ENCODE results near the gene FLT4. TPM values are rescaled to one million over a fixed set of nuclear protein-coding genes. Genes with fewer than 3 reads are reported as not detected.
A peak's percentile ranks its signal among the peaks of the same experiment; 100 is the strongest.

The FLT4 gene
- total and polyA plus RNA-seq, 2 donors (not counting 1 experiment from before 2014, with no cell fraction given), result 0.01 TPM; not detected in 1

- Histone ChIP-seq H3K4me3 (ENCODE audit: control extremely low read depth in 1 of 5, extremely low read depth in 1 of 5, insufficient read depth in 1 of 5, low read depth in 2 of 5, low read length in 4 of 5) (no peak overlapping the region), H3K36me3 (replicated peaks in 1 of 2; ENCODE audit: control extremely low read depth in 1 of 2, control insufficient read depth in 1 of 2, extremely low read depth in 1 of 2, insufficient read depth in 2 of 2, low read length in 1 of 2) (no peaks in the 10 kb centered on the region), H3K27ac (ENCODE audit: low read length in 2 of 2) (no peak overlapping the region), H3K27me3 (replicated peaks in 1 of 4; ENCODE audit: control extremely low read depth in 1 of 4, control insufficient read depth in 3 of 4, insufficient read depth in 4 of 4, low read length in 3 of 4) (peaks cover 0 to 16% (median 8%) of the 10 kb centered on the region in 4 experiments), H3K79me2 (ENCODE audit: control insufficient read depth, insufficient read depth, low read length) (no peaks in the 10 kb centered on the region), H3K9me3 (ENCODE audit: control extremely low read depth in 1 of 3, control insufficient read depth in 2 of 3, insufficient read depth in 1 of 3, low read length in 2 of 3) (no peaks in the 10 kb centered on the region), H2AFZ (ENCODE audit: insufficient read depth, low read depth, low read length, poor library complexity, severe bottlenecking) (no peak overlapping the region), H3K4me2 (replicated peaks; ENCODE audit: low read depth, low read length, poor library complexity, severe bottlenecking) (no peak overlapping the region), H3K9ac (ENCODE audit: low read length) (no peak overlapping the region), H4K20me1 (ENCODE audit: control insufficient read depth, insufficient read depth, low read length, poor library complexity, severe bottlenecking) (no peaks in the 10 kb centered on the region), H3K4me1 (ENCODE audit: control insufficient read depth in 2 of 2, insufficient read depth in 2 of 2, low read length in 2 of 2) (peaks cover 6 to 8% of the 10 kb centered on the region in 2 donors)
- Mint-ChIP-seq H3K9me3 (ENCODE audit: insufficient read depth) (no peaks in the 10 kb centered on the region), H3K27me3 (peaks cover 66% of the 10 kb centered on the region), H3K27ac (no peak overlapping the region), H3K4me3 (no peak overlapping the region), H3K4me1 (peaks cover 14% of the 10 kb centered on the region)
- no peak for TF ChIP-seq EZH2 (IDR thresholded peaks at IDR 0.05; ENCODE audit: borderline replicate concordance, insufficient read depth, low read depth, low read length, poor library complexity, severe bottlenecking)
- TF ChIP-seq CTCF (IDR thresholded peaks at IDR 0.05), result no peak
- 100% methylated on average over 3 of the region's 11 CpGs for WGBS (ENCODE audit: insufficient coverage)
- ATAC-seq (ENCODE audit: low read depth) (no peak), DNase-seq (no peak)
- intact Hi-C loops (cut with micrococcal nuclease), result no loop called here
- CTCF ChIA-PET, result no interaction called here
- POLR2A ChIA-PET, result no interaction called here
These were observed 2.9 kb upstream of the FLT4 start for GRCh38 chr5:180652346-180652745.

- Histone ChIP-seq H4K20me1 (ENCODE audit: control insufficient read depth, insufficient read depth, low read length, poor library complexity, severe bottlenecking) (no peaks in the 10 kb centered on the region), H2AFZ (ENCODE audit: insufficient read depth, low read depth, low read length, poor library complexity, severe bottlenecking) (no peak overlapping the region), H3K36me3 (replicated peaks in 1 of 2; ENCODE audit: control extremely low read depth in 1 of 2, control insufficient read depth in 1 of 2, extremely low read depth in 1 of 2, insufficient read depth in 2 of 2, low read length in 1 of 2) (no peaks in the 10 kb centered on the region), H3K27me3 (replicated peaks in 1 of 4; ENCODE audit: control extremely low read depth in 1 of 4, control insufficient read depth in 3 of 4, insufficient read depth in 4 of 4, low read length in 3 of 4) (peaks cover 0 to 16% (median 10%) of the 10 kb centered on the region in 4 experiments), H3K4me3 (ENCODE audit: control extremely low read depth in 1 of 5, extremely low read depth in 1 of 5, insufficient read depth in 1 of 5, low read depth in 2 of 5, low read length in 4 of 5) (no peak overlapping the region), H3K79me2 (ENCODE audit: control insufficient read depth, insufficient read depth, low read length) (no peaks in the 10 kb centered on the region), H3K9ac (ENCODE audit: low read length) (no peak overlapping the region), H3K9me3 (ENCODE audit: control extremely low read depth in 1 of 3, control insufficient read depth in 2 of 3, insufficient read depth in 1 of 3, low read length in 2 of 3) (no peaks in the 10 kb centered on the region), H3K4me1 (ENCODE audit: control insufficient read depth in 2 of 2, insufficient read depth in 2 of 2, low read length in 2 of 2) (peaks cover 6 to 8% of the 10 kb centered on the region in 2 donors), H3K4me2 (replicated peaks; ENCODE audit: low read depth, low read length, poor library complexity, severe bottlenecking) (peak overlapping the region; percentile 66), H3K27ac (ENCODE audit: low read length in 2 of 2) (no peak overlapping the region)
- Mint-ChIP-seq H3K9me3 (ENCODE audit: insufficient read depth) (no peaks in the 10 kb centered on the region), H3K4me1 (peaks cover 14% of the 10 kb centered on the region), H3K4me3 (peak overlapping the region; percentile 62), H3K27ac (no peak overlapping the region), H3K27me3 (peaks cover 55% of the 10 kb centered on the region)
- 14% methylated on average over 80 of the region's 80 CpGs for WGBS (ENCODE audit: insufficient coverage)
- CTCF ChIA-PET, result no interaction called here
- POLR2A ChIA-PET, result no interaction called here
- DNase-seq (no peak), ATAC-seq (ENCODE audit: low read depth) (no peak)
- intact Hi-C loops (cut with micrococcal nuclease), result no loop called here
- TF ChIP-seq EZH2 (IDR thresholded peaks at IDR 0.05; ENCODE audit: borderline replicate concordance, insufficient read depth, low read depth, low read length, poor library complexity, severe bottlenecking), result no peak
- no peak for TF ChIP-seq CTCF (IDR thresholded peaks at IDR 0.05)
These were observed 623 bp downstream of the FLT4 start for GRCh38 chr5:180648658-180649296.
